ENCODE data around the gene NDUFS3.

- TF ChIP-seq CTCF (IDR thresholded peaks at IDR 0.05; ENCODE audit: low read length) = no peak
- no peak for TF ChIP-seq EZH2 (IDR thresholded peaks at IDR 0.05; ENCODE audit: borderline replicate concordance, low read length)
Measured at GRCh38 chr11:47587723-47588326, 9.0 kb downstream of the NDUFS3 start.
